Ishikawa (cell line): Measurements from ENCODE around the gene CCL11.

Experiments used
- CEBPB ChIP-seq: IDR thresholded peaks from 2 replicates; pipeline ENCODE4 v1.6.1; 2012
- CREB1 ChIP-seq: IDR thresholded peaks from 2 replicates; pipeline ENCODE4 v1.6.1; 2012; ENCODE audit warnings: low read depth
- EGR1 ChIP-seq: IDR thresholded peaks from 2 replicates; pipeline ENCODE4 v1.6.1; 2012
- EP300 ChIP-seq: IDR thresholded peaks from 2 replicates; pipeline ENCODE4 v1.6.1; 2012; ENCODE audit warnings: borderline replicate concordance
- FOXM1 ChIP-seq: IDR thresholded peaks from 2 replicates; pipeline ENCODE4 v1.6.1; 2012; ENCODE audit warnings: low read depth, borderline replicate concordance
- NFIC ChIP-seq: IDR thresholded peaks from 2 replicates; pipeline ENCODE4 v1.6.1; 2012
- RAD21 ChIP-seq: IDR thresholded peaks from 2 replicates; pipeline ENCODE4 v1.6.1; 2012; ENCODE audit warnings: low read depth
- TAF1 ChIP-seq: IDR thresholded peaks from 2 replicates; pipeline ENCODE4 v1.6.1; 2012; ENCODE audit warnings: low read depth, mild to moderate bottlenecking
- TCF12 ChIP-seq: IDR thresholded peaks from 2 replicates; pipeline ENCODE4 v1.6.1; 2012; ENCODE audit warnings: low read depth
- TEAD4 ChIP-seq: IDR thresholded peaks from 2 replicates; pipeline ENCODE4 v1.6.1; 2012
- YY1 ChIP-seq: IDR thresholded peaks from 2 replicates; pipeline ENCODE4 v1.6.1; 2012; ENCODE audit warnings: low read depth
- ZBTB7A ChIP-seq: IDR thresholded peaks from 2 replicates; pipeline ENCODE4 v1.6.1; 2012; ENCODE audit warnings: low read depth
- TF ChIP-seq, protein P1 (sequence below): IDR thresholded peaks from 2 replicates; pipeline ENCODE4 v1.6.1; 2012
- TF ChIP-seq, protein P2 (sequence below): IDR thresholded peaks from 2 replicates; pipeline ENCODE4 v1.6.1; 2012
- TF ChIP-seq, protein P3 (sequence below): IDR thresholded peaks from 2 replicates; pipeline ENCODE4 v1.6.1; 2012; ENCODE audit warnings: low read depth, mild to moderate bottlenecking

Gene CCL11

DNA sequence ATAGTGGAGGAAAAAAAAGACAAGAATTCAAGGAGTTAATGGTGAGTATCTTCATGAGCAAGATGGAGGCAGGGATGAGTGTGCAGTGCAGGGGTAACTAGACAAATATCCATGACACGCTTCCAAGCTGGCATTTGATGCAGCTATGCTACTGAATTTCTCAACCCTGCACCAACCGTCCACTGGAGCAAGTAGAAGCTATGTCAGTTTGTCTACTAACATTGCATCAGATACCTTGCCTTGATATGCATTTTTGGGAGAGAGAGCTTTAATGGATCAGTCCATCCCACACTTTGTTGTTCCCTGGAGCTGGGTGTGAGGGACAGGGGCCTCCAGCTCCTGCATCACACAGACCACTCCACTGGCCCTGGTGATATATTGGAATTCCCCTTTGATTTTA, 16.4 kb downstream of the CCL11 start:
- TF ChIP-seq RAD21 = no peak
- TF ChIP-seq, protein P1, sequence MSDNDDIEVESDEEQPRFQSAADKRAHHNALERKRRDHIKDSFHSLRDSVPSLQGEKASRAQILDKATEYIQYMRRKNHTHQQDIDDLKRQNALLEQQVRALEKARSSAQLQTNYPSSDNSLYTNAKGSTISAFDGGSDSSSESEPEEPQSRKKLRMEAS = no peak
- TF ChIP-seq, protein P2, sequence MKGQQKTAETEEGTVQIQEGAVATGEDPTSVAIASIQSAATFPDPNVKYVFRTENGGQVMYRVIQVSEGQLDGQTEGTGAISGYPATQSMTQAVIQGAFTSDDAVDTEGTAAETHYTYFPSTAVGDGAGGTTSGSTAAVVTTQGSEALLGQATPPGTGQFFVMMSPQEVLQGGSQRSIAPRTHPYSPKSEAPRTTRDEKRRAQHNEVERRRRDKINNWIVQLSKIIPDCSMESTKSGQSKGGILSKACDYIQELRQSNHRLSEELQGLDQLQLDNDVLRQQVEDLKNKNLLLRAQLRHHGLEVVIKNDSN = no peak
- TF ChIP-seq TEAD4 = no peak
- no peak for TF ChIP-seq TAF1
- TF ChIP-seq ZBTB7A = no peak
- TF ChIP-seq EGR1 = no peak
- no peak for TF ChIP-seq YY1
- no peak for TF ChIP-seq TCF12
- TF ChIP-seq, protein P3, sequence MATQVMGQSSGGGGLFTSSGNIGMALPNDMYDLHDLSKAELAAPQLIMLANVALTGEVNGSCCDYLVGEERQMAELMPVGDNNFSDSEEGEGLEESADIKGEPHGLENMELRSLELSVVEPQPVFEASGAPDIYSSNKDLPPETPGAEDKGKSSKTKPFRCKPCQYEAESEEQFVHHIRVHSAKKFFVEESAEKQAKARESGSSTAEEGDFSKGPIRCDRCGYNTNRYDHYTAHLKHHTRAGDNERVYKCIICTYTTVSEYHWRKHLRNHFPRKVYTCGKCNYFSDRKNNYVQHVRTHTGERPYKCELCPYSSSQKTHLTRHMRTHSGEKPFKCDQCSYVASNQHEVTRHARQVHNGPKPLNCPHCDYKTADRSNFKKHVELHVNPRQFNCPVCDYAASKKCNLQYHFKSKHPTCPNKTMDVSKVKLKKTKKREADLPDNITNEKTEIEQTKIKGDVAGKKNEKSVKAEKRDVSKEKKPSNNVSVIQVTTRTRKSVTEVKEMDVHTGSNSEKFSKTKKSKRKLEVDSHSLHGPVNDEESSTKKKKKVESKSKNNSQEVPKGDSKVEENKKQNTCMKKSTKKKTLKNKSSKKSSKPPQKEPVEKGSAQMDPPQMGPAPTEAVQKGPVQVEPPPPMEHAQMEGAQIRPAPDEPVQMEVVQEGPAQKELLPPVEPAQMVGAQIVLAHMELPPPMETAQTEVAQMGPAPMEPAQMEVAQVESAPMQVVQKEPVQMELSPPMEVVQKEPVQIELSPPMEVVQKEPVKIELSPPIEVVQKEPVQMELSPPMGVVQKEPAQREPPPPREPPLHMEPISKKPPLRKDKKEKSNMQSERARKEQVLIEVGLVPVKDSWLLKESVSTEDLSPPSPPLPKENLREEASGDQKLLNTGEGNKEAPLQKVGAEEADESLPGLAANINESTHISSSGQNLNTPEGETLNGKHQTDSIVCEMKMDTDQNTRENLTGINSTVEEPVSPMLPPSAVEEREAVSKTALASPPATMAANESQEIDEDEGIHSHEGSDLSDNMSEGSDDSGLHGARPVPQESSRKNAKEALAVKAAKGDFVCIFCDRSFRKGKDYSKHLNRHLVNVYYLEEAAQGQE = no peak
- no peak for TF ChIP-seq FOXM1
- no peak for TF ChIP-seq CREB1
- TF ChIP-seq NFIC = no peak
- TF ChIP-seq EP300 = no peak
- TF ChIP-seq CEBPB = no peak

DNA sequence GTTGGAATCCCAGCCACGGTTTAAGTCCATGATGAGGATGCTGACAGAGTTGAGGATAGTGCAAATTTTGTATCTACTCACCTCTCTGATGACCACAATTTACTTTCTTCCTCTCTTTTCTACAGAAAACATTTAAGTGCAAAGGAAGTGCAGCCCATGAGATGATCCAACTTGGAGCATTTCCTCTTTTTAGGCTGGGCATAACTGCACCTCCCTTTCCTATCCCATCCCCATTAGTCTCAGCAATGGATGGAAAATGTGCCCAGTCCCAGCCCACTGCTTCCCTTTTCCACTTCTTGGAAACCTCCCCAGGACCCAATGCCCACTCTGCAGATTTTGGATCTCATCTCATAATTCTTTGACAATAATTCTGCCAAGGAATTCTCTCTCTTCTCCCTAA, 17.1 kb downstream of the CCL11 start:
- TF ChIP-seq NFIC = no peak
- TF ChIP-seq EP300 = no peak
- no peak for TF ChIP-seq ZBTB7A
- TF ChIP-seq FOXM1 = no peak
- TF ChIP-seq, protein P3 = no peak
- no peak for TF ChIP-seq TCF12
- TF ChIP-seq RAD21 = no peak
- TF ChIP-seq, protein P2 = no peak
- TF ChIP-seq, protein P1 = no peak
- no peak for TF ChIP-seq EGR1
- TF ChIP-seq CEBPB = no peak
- TF ChIP-seq TEAD4 = no peak
- TF ChIP-seq TAF1 = no peak
- no peak for TF ChIP-seq CREB1
- TF ChIP-seq YY1 = no peak

DNA sequence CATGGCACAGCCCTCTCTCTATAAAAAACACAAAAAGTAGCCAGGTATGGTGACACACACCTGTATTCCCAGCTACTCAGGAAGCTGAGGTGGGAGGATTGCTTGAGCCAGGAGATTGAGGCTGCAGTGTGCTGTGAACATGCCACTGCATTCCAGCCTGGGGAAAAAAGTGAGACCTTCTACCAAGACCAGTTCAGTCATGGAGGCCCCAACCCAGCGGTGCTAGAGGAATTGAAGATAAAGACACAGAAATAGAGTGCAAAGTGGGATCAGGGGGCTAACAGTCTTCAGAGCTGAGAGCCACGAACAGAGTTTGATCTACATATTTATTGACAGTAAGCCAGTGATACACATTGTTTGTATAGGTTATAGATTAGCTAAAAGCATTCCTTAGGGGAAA, 18.1 kb downstream of the CCL11 start:
- TF ChIP-seq, protein P1 = no peak
- TF ChIP-seq ZBTB7A = no peak
- no peak for TF ChIP-seq EGR1
- TF ChIP-seq NFIC = no peak
- no peak for TF ChIP-seq RAD21
- TF ChIP-seq CREB1 = no peak

DNA sequence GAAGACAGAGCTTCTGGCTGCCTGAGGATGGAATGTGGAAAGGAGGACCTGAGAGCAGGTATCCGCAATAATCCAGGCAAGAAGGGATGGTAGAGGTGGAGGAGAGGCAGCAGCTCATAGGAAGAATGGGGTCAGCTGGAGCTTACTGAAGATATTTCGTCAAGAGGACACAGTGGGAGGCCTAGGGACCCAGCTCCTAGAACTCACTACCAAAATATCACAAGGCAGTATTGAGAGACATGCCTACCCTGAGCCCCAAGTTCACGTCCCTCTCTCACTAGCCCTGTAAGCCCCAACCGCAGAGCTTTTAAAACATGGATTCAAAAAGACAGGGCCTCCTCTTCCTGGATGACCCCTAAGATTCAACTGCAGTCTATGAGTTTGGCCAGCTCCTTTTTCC, 19.5 kb downstream of the CCL11 start:
- TF ChIP-seq CEBPB (no peak), CREB1 (no peak), TAF1 (no peak), TEAD4 (no peak), RAD21 (no peak), EP300 (no peak), ZBTB7A (no peak), NFIC (no peak), TCF12 (no peak), YY1 (no peak), EGR1 (no peak), FOXM1 (no peak)
- TF ChIP-seq, protein P2 = no peak
- TF ChIP-seq, protein P1 = no peak
- TF ChIP-seq, protein P3 = no peak
